ENCODE measurements around the gene MLKL.
"Not testable (repeated sequence)": the region's sequence is repeated elsewhere in the genome, so short reads cannot be mapped to it uniquely, and the experiment has no call there.

The MLKL gene

GRCh38 chr16:74699666-74700065 is 996 bp downstream of the MLKL start:
- no peak for DNase-seq (ENCODE audit: low spot score)

DNA sequence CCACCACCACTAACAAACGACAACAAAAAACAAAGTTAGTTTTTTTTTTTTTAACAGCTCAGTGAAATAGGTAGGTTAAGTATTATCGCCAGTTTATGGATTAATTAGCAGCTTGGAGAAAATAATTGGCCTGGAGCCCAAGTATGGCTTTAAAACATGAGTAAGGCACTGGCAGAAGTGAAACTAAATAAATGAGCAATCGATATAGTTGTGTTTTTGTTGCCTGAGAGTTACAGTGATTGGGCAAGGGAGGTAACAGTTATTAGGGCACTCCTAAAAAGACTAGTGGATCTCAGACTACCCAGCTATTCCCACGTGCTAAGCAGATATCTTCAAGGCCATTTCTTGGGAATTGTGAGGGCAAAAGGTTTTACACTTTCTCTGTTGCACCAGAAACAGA is 2.4 kb downstream of the MLKL start:
- no peak for DNase-seq (ENCODE audit: low spot score)

DNA sequence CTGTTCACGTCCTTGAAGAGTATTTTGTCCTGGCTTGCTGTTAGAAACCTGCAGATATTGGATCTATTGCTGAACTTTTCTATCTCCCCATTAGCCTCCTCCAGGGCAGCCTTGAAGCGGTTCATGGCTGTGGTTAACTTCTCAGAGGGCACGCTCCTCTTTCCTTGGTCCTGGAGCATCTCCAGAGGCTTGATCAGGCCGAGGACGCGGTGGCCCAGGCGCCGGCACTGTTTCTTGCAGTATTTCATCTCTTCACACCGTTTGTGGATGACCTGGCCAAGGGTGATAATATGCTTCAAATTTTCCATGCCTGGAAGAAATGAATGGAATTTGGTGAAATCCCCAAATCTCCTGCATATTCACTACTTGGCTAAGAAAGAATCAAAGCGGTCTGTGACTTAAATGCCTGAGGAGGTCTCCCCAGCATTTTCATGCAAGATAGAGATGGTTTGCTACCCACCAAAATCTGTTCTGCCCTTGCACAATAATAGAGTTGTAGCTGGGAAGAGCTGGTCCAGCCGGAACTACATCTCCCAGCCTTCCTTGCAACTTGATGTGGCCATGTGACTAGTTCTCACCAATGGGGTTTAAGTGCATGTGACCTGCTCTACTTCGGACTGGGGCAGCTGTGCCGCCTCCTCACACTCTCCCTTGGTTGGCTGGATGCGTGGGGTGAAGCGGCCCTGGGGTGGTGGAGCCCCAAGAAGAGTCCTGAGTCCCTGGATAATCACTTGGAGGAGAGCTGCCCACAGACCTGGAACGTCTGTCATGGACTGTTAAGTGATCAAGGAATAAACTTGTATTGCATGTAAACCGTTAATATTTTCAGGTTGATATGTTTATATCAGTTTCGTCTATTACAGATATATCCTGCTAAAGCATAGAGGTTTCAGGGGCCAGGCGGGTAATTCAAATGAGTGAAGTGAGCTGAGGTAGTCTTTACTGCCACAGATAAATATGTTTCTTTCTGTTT is 4.9 kb downstream of the MLKL start:
- DNase-seq (ENCODE audit: low spot score): peak; percentile 93

DNA sequence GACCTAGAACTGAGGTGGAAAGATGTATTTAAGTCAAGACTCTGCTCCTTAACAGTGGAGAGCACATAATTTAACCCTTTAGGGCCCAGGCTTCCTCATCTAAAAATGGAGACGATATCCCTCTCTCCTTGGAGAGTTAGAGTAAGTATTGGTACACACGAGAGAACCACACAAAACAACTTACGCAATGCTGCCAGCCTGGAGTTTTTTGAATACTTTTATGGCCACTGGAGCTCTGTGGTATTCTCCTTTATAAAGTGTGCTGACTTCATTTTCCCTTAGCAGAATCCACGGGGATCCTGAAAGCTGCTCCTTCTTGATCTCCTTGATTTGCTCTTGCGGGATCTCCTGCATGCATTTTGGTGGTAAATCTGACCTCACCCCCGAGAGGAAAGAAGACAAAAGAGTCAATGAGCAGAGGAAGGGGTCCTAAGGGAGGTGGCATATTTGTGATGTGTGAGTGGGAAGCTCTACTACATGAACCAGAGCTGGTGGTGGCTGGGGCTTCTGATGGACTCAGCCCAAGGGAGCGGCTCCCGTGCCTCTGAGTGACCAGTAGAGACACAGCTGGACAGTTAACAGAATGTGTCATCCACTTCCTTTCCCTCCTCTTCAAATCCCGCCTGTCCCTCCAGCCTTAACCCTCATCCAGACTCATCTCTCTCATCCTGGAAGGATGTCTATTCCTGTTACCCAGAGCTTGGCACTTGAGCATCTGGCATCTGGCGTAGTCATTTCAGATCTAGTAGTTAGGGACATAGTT is 9.4 kb downstream of the MLKL start:
- peak; percentile 28 for DNase-seq (ENCODE audit: low spot score)

DNA sequence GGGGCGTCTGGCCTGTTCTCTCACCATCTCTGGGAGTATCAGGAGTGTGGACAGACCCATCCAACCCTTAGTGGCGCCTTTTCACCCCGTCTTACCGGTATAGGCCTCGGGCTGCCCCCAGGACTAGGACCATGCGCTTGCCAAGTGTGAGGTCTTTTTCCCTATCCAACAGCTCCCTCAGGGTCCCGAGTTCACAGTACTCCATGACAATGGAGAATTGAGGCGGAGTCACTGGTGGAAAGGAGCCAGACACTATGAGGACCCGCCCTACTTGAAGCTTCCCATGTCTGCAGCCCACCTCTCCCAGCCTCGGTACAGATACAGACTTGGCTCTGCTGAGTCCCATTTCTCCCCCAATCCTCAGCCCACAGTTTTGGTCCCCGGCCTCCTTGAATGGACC is 18.1 kb downstream of the MLKL start:
- no peak for DNase-seq (ENCODE audit: low spot score)

- no peak for DNase-seq (ENCODE audit: low spot score)
These were observed 20.0 kb downstream of the MLKL start for GRCh38 chr16:74680681-74681080.

DNA sequence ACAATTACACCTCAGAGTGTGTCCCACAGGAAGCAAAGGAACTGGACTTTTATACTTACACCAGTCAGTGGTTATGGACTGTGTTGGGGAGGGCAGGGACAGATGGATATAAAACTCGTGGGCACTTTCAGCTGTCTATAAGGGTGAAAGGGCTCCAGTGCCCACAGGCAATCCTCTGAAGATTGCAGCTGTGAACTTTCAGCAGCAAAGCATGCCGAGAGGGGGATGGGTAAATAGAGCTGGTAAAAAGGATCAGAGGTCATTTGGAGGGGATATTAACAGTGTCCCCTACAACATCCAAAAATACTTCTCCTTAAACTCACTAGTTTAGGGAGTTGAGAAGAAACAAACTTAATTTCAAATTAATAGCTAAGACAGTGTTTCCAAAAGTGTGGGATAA is 20.7 kb downstream of the MLKL start:
- no peak for DNase-seq (ENCODE audit: low spot score)

DNA sequence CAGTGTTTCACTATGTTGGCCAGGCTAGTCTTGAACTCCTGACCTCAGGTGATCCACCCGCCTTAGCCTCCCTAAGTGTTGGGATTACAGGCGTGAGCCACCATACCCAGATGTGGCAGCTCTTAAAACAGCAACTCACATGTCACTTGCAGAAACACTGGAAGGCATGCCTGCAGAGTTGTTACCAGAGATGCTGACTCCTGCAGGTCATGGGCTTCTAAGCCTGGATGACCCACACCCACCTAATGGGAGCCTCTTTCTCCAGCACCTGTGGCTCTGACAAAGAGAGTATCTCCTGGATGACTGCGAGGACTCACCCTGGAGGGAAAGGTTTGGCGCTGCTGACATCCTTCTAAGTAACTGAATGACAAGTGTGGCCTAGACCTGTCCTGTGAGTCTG is 22.8 kb downstream of the MLKL start:
- DNase-seq (ENCODE audit: low spot score): no peak

DNA sequence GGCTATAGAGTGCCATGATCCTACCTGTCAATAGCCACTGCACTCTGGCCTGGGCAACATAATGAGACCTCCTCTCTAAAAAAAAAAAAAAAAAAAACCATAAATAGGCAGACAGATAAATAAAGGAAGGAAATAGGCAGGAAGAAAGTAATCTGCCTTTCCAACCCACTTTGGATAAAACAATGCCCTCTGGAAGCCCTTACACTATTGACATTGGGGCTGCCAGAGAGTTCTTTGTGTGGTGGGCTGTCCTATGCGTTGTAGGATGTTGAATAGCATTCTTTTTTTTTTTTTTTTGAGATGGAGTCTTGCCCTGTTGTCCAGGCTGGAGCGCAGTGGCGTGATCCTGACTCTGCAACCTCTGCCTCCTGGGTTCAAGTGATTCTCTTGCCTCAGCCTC is 26.8 kb downstream of the MLKL start:
- DNase-seq (ENCODE audit: low spot score): no peak

- DNase-seq (ENCODE audit: low spot score): not testable (repeated sequence)
These were observed 31.8 kb downstream of the MLKL start for GRCh38 chr16:74668877-74669276.

DNA sequence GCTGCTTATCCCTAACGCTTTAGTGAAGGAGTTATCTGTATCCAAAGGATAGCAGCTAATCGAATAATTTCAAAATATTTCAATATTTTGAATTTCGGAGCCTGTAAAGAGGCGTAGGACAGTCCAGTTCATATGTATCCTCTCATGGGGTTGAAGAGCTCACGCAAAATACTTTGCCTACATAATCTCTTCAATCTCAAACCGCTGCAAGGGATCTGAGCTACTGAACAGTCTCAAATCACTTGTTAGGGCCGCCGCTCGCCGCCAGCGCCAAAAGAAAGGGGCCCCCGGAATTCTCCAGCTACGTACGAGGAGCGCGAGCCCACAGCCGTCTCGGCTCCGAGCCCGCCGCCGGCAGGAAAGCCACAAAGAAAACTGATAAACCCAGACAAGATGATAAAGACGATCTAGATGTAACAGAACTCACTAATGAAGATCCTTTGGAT is 33.4 kb downstream of the MLKL start:
- DNase-seq (ENCODE audit: low spot score): peak; percentile 13

DNA sequence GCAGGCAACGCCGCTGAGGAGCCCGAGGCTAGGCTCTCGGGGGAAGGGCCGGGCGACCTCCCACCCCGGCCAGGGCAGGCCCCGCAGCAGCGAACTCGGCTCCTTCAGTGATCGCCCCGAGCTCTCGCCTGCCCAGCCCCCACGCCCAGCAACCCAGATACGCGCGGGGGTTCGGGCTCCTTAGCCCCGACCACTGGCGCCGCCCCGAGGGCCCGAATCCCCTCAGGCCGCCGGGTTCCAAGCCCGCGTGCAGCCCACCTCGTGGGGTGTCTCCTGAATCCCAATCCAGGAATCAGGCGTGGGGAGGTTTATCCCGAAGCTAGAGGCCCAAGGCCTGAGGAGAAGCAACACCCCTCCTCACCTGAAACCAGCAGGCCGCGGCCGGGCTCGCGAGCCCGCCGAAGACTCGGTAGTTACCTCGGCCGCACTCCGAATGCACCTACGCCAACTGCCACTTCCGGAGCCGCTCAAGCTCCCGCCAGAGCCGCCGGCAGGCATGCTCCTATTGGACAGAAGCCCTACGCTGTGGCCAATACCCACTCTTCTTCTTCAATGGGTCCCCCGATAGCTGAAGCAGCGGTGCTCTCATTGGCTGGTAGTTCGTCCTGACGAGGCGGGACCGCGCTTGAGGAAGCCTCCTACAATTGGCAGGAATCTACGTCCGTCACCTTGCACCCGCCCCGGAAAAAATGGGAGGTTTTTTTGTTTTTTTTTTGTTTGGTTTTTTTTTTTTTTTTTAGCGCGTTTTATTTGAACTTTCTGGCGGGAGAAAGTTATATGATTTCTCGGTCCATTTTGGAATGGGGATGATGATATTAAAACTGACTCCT is 34.0 kb downstream of the MLKL start, which contains the start of gene RFWD3:
TSS of gene RFWD3 (minus strand) at position 453 of the 830 bp plus-strand sequence. CDS start 5,428 bp downstream, outside the sequence.
- DNase-seq (ENCODE audit: low spot score): peak; percentile 99

- no peak for DNase-seq (ENCODE audit: low spot score)
These were observed 34.6 kb downstream of the MLKL start for GRCh38 chr16:74666010-74666421.

DNA sequence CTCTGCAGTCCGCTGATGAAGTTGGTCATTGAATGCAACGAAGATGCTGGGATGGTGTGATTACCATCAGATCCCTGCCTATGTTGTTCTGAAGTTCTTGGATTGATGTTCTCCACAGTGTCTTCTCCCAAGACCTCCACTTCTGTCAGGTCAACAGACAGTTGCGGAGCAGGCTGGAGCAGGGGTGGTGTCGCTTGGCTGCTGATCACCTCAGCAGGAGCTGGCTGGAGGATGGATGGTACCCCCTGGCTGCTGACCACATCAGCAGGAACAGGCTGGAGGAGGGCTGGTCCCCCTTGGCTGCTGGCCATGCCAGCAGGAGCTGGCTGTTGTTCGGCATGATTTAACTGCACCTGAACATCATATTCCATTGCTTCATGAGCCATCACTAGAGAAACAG is 39.6 kb downstream of the MLKL start:
- DNase-seq (ENCODE audit: low spot score): no peak

DNA sequence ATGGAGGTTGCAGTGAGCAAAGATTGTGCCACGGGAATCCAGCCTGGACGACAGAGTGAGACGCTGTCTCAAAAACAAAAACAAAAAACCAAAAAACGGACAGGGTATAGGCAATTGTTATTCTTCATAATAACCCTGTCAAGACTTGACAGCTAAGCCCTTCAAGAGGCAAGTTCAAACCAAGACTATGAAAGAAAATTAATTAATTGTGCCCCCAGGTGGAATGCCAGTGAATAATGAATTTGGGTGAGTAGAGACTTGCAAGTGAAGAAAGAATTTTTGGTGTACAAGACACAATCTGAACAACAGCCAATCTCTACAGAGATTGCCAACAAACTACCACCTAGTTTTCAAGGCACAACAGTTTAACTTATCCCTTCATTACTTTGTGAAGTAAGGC is 40.3 kb downstream of the MLKL start:
- DNase-seq (ENCODE audit: low spot score): no peak

DNA sequence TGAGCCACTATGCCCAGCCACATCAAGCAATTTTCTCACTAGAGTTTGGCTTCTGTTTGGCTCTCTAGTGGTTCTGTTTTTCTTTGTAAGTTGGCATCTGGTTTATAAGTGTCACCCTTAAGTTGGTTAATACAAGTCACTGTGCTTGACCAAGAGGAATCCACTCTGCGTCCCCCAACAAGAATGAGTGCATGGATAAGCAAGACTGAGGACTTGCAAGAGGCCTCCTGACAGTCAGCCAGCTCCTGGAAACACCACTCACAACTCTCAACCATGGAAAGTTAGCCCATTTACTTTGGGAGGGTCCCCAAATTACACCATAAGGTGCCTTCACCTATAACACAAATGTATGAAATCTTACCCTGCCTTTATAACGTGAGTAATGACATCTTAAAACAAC is 41.6 kb downstream of the MLKL start:
- DNase-seq (ENCODE audit: low spot score): no peak

DNA sequence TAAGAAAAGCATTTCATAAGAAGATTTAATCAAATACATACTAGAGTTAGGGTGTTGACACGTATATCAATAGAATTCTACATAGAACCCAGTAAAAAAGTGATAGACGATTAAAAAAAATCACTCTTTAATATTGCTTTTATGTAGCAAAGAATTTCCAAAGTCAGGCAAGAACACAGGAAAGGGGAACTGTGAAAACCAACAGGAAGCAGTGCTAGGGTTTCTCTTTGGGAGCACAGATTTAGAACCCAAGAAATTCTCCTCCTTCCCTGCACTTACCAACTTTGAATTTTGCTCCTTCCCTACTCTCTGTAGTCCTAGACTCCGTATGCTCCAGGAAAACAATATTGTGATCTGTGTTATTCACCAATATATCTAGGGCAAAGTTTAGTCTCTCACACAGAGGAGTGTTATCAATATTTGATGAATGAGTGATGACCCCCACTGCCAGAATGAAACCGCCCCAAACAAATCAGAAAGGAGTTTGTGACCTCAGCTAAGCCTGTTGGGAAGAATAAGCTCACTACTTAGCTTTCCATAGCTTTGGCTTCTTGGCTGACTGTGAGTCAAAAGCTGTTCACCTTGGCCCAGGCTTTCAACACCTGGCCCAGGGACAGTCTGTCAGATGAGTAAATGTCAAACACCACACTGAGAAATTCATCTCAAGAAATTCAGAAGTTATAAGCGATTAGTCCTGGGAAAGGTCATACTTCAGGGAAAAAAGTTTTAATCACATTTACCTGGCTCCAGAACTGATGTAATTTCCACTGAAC is 42.6 kb downstream of the MLKL start:
- no peak for DNase-seq (ENCODE audit: low spot score)

- DNase-seq (ENCODE audit: low spot score): no peak
These were observed 46.1 kb downstream of the MLKL start for GRCh38 chr16:74654536-74655050.

DNA sequence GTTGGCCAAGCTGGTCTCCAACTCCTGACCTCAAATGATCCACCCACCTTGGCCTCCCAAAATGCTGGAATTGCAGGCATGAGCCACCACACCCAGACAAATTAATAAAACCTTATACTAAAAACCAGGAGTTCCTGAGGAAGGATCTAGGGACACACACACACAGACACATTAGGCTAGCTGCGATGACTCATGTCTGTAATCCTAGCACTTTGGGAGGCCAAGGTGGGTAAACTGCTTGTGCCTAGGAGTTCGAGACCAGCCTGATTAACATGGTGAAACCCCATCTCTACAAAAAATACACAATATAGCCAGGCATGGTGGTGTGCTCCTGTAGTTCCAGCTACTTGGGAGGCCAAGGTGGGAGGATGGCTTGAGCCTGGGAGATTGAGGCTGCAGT is 47.8 kb downstream of the MLKL start:
- not testable (repeated sequence) for DNase-seq (ENCODE audit: low spot score)

- no peak for DNase-seq (ENCODE audit: low spot score)
These were observed 48.4 kb downstream of the MLKL start for GRCh38 chr16:74652249-74652648.

DNA sequence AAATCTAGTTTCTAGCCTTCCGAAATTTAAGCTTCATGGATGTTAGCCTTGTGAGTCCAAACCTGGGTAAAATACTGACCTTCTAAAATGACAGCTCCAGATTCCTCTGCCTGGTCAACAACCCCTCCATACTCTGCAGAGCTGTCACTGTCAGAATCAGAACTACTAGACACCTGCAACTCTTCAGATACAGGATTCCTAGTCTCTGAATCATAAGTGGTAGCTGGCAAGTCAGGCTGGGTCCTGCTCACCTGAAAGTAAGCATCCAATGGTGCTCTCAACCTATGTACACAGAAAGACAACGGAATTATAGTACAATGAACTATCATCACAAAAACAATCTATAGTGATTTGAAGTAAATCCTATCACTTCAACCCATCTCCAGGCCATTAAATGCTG is 48.8 kb downstream of the MLKL start:
- no peak for DNase-seq (ENCODE audit: low spot score)
